Mesenchymal stem cell (in vitro differentiated cells and primary cell): ENCODE measurements around the gene HSBP1.

Experiments
- DNase-seq: peaks from one replicate; pipeline ENCODE4 v3.0.0-alpha.2; 2013
- H2AFZ ChIP-seq: one replicate; pipeline ENCODE4 v1.6.1; 2013; ENCODE audit warnings: low read depth, mild to moderate bottlenecking, control low read depth, inconsistent platforms, low read length, moderate library complexity
- H2AK5ac ChIP-seq: 2 replicates; pipeline ENCODE4 v1.6.1; 2013; ENCODE audit warnings: low read length, moderate library complexity, mild to moderate bottlenecking, inconsistent platforms; ENCODE audit not compliant: severe bottlenecking
- H2BK120ac ChIP-seq: one replicate; pipeline ENCODE4 v1.6.1; 2013; ENCODE audit warnings: low read depth, mild to moderate bottlenecking, inconsistent platforms, low read length, moderate library complexity
- H2BK12ac ChIP-seq, 2 experiments: one replicate each; pipeline ENCODE4 v1.6.1; 2013; ENCODE audit warnings: inconsistent platforms in 2 of 2, low read length in 2 of 2, mild to moderate bottlenecking in 2 of 2, moderate library complexity in 2 of 2, control low read depth in 1 of 2
- H2BK15ac ChIP-seq: one replicate; pipeline ENCODE4 v1.6.1; 2013; ENCODE audit warnings: mild to moderate bottlenecking, low read depth, inconsistent platforms; ENCODE audit not compliant: poor library complexity, severe bottlenecking
- H2BK5ac ChIP-seq: 2 replicates; pipeline ENCODE4 v1.6.1; 2013; ENCODE audit warnings: low read depth, mild to moderate bottlenecking, low read length, control low read depth, inconsistent platforms; ENCODE audit not compliant: poor library complexity, severe bottlenecking
- H3K14ac ChIP-seq, 2 experiments: one replicate each; pipeline ENCODE4 v1.6.1; 2013; ENCODE audit warnings: inconsistent platforms in 2 of 2, low read length in 2 of 2, control low read depth in 1 of 2, mild to moderate bottlenecking in 1 of 2, moderate library complexity in 1 of 2
- H3K18ac ChIP-seq, 2 experiments: one replicate each; pipeline ENCODE4 v1.6.1; 2013; ENCODE audit warnings: inconsistent platforms in 2 of 2, low read length in 2 of 2, control low read depth in 1 of 2, low read depth in 1 of 2, mild to moderate bottlenecking in 1 of 2
- H3K23ac ChIP-seq, 2 experiments: one replicate each; pipeline ENCODE4 v1.6.1; 2013; ENCODE audit warnings: inconsistent platforms in 2 of 2, low read length in 2 of 2, mild to moderate bottlenecking in 2 of 2, moderate library complexity in 2 of 2, control low read depth in 1 of 2
- H3K27ac ChIP-seq: 2 replicates; pipeline ENCODE4 v1.5.1; 2013; ENCODE audit warnings: mild to moderate bottlenecking, moderate library complexity, low read length, control low read depth, inconsistent platforms; ENCODE audit not compliant: poor library complexity, severe bottlenecking
- H3K27me3 ChIP-seq, 2 experiments: 2 replicates each; pipeline versions ENCODE4 v1.6.1 to v1.7.0; 2013; ENCODE audit warnings: low read length in 2 of 2, mild to moderate bottlenecking in 2 of 2, moderate library complexity in 2 of 2, control low read depth in 1 of 2, inconsistent platforms in 1 of 2; ENCODE audit not compliant: control insufficient read depth in 1 of 2, insufficient read depth in 1 of 2
- H3K36me3 ChIP-seq, 2 experiments: 2 replicates each; pipeline versions ENCODE4 v1.6.1 to v1.7.0; 2013; ENCODE audit warnings: low read length in 2 of 2, control low read depth in 1 of 2, inconsistent platforms in 1 of 2, low read depth in 1 of 2, mild to moderate bottlenecking in 1 of 2; ENCODE audit not compliant: insufficient read depth in 2 of 2, control insufficient read depth in 1 of 2
- H3K4ac ChIP-seq, 2 experiments: one replicate each; pipeline ENCODE4 v1.6.1; 2013; ENCODE audit warnings: inconsistent platforms in 2 of 2, low read length in 2 of 2, mild to moderate bottlenecking in 2 of 2, moderate library complexity in 2 of 2, control low read depth in 1 of 2, low read depth in 1 of 2
- H3K4me1 ChIP-seq: 2 replicates; pipeline ENCODE4 v1.6.1; 2013; ENCODE audit warnings: low read depth, low read length, control low read depth; ENCODE audit not compliant: control insufficient read depth, insufficient read depth
- H3K4me2 ChIP-seq: 2 replicates; pipeline ENCODE4 v1.6.1; 2013; ENCODE audit warnings: low read length, mild to moderate bottlenecking, inconsistent platforms; ENCODE audit not compliant: poor library complexity, severe bottlenecking
- H3K4me3 ChIP-seq, 2 experiments: 2 replicates each; pipeline versions ENCODE4 v1.5.1 to v1.7.0; 2013; ENCODE audit warnings: low read length in 2 of 2, mild to moderate bottlenecking in 2 of 2, control low read depth in 1 of 2, low read depth in 1 of 2; ENCODE audit not compliant: insufficient read depth in 1 of 2
- H3K79me1 ChIP-seq: replicated peaks from 2 replicates; pipeline ENCODE4 v1.6.1; 2013; ENCODE audit warnings: mild to moderate bottlenecking, control low read depth, low read length, inconsistent platforms; ENCODE audit not compliant: poor library complexity, severe bottlenecking
- H3K9ac ChIP-seq: 2 replicates; pipeline ENCODE4 v1.7.0; 2013; ENCODE audit warnings: mild to moderate bottlenecking, low read length, moderate library complexity
- H3K9me3 ChIP-seq: 2 replicates; pipeline ENCODE4 v1.7.0; 2013; ENCODE audit warnings: mild to moderate bottlenecking, low read length; ENCODE audit not compliant: control insufficient read depth
- H4K8ac ChIP-seq: one replicate; pipeline ENCODE4 v1.6.1; 2013; ENCODE audit warnings: inconsistent platforms, mild to moderate bottlenecking, low read length, moderate library complexity
- H4K91ac ChIP-seq: one replicate; pipeline ENCODE4 v1.6.1; 2013; ENCODE audit warnings: mild to moderate bottlenecking, low read length, inconsistent platforms
- WGBS: methylation state at CpG from one replicate; pipeline ENCODE4 v1.1.7; 2013; ENCODE audit warnings: mixed read lengths; 5-methylcytosine and 5-hydroxymethylcytosine counted together

The HSBP1 gene

DNA sequence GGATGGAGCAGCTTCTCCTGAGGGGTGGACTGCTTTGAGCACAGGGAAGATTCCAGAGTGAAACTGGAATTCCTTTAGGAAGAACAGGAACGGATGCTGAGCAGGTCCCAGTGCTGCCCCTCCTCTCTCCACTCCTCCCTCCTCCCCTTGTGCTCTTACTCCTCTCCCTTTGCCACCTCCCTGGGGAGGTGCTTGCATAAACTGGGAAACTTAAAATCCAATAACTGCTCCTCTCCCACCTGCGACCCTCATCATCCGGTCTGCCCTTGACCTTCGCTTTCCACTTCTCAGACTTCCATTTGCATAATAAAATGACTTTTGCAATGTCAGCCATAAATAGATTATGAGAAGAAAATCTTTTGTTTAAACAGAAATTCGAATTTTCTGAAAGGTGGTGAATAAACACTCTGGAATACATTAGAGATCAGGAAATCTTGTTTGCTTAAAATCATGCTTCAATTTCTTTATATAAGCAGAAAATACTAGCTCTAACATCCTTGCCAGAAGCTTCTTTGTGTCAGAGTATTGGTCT is 23.7 kb downstream of the HSBP1 start:
- Histone ChIP-seq H3K4me3 (no peak overlapping the region), H2BK15ac (no peak overlapping the region), H3K4me1 (peaks cover 6% of the 10 kb centered on the region), H3K36me3 (no peaks in the 10 kb centered on the region), H3K4me2 (no peak overlapping the region), H2AK5ac (no peak overlapping the region), H3K14ac (no peak overlapping the region), H2BK120ac (no peak overlapping the region), H3K27ac (no peak overlapping the region), H3K18ac (no peak overlapping the region), H2BK5ac (no peak overlapping the region), H2AFZ (no peak overlapping the region), H3K27me3 (peaks cover 0 to 20% of the 10 kb centered on the region in 2 experiments), H3K9ac (no peak overlapping the region), H3K79me1 (no peaks in the 10 kb centered on the region), H4K8ac (no peak overlapping the region), H4K91ac (no peak overlapping the region), H2BK12ac (no peak overlapping the region), H3K9me3 (no peaks in the 10 kb centered on the region), H3K4ac (no peak overlapping the region), H3K23ac (no peak overlapping the region)
- no peak for DNase-seq
- WGBS: 68% methylated on average over 3 of the region's 5 CpGs

GRCh38 chr16:83833921-83834320 is 26.1 kb downstream of the HSBP1 start:
- Histone ChIP-seq H3K27ac (no peak overlapping the region), H2BK5ac (no peak overlapping the region), H2AK5ac (peak overlapping the region; percentile 37), H3K14ac (peak overlapping the region in 1 of 2 experiments; percentile 41), H2BK12ac (no peak overlapping the region), H3K79me1 (no peaks in the 10 kb centered on the region), H3K9me3 (no peaks in the 10 kb centered on the region), H4K91ac (no peak overlapping the region), H3K9ac (no peak overlapping the region), H2BK15ac (no peak overlapping the region), H3K4me2 (no peak overlapping the region), H3K36me3 (no peaks in the 10 kb centered on the region), H3K27me3 (peaks cover 0 to 10% of the 10 kb centered on the region in 2 experiments), H3K4me3 (no peak overlapping the region), H3K4me1 (peaks cover 6% of the 10 kb centered on the region), H3K4ac (no peak overlapping the region), H3K18ac (no peak overlapping the region), H2BK120ac (no peak overlapping the region), H4K8ac (no peak overlapping the region), H3K23ac (no peak overlapping the region), H2AFZ (no peak overlapping the region)
- DNase-seq: no peak
- 100% methylated on average over 2 of the region's 2 CpGs for WGBS

DNA sequence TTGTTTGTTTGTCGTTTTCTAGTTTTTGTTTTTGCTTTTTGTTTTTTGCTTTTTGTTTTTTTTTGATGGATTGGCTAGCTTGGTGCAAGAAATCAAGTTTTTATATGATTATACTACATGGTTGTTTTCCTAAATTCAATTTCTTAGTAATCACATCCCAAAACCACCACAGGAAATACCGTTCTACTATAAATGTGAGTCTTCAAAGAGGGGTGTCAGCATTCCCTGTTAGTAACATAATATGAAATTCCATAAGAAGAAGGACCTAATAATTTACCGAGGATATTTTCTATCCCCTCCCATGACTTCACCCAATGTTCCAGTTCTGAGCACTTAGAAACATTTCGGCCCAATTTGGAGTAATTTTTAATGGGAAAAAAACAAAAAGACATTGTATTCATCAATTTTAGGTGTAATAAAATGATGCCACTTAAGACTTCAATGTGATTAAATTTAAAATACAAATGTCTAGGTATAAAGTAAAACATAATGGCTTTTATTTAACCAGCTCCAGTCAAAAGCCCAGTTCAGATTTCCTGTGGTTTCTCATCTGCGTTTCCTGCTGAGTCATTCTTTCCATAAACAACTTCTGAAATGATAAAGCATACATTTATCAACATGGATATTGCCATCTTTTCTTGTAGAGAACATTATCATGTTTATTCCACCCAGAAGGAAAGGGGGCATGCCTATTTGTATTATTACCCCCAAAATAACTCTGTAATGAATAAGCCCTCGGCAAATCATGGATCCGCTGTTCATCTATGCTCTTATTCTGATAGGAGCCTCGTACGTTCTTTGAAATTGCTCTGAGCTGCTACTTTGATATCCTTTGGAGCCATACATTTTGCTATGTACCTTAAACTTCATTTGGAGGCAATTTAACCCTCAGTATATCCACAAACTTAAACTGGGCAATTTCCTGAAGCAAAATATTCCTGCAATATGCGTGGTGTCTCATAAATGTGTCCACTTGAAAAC is 28.1 kb downstream of the HSBP1 start:
- no peak overlapping the region for H2AFZ ChIP-seq
- H3K9ac ChIP-seq: no peak overlapping the region
- no peak overlapping the region for H2AK5ac ChIP-seq
- H2BK120ac ChIP-seq: no peak overlapping the region
- no peak overlapping the region for H3K4me2 ChIP-seq
- no peak overlapping the region for H2BK15ac ChIP-seq
- peak; percentile 83 for DNase-seq
- H2BK12ac ChIP-seq: no peak overlapping the region
- no peaks in the 10 kb centered on the region for H3K9me3 ChIP-seq
- WGBS: 51% methylated on average over 7 of the region's 10 CpGs
- no peak overlapping the region for H3K18ac ChIP-seq
- peaks cover 0 to 5% of the 10 kb centered on the region in 2 experiments for H3K27me3 ChIP-seq
- no peak overlapping the region for H4K91ac ChIP-seq
- H3K14ac ChIP-seq: no peak overlapping the region
- H3K36me3 ChIP-seq: no peaks in the 10 kb centered on the region
- H2BK5ac ChIP-seq: no peak overlapping the region
- H3K4ac ChIP-seq: no peak overlapping the region
- peaks cover 2% of the 10 kb centered on the region for H3K4me1 ChIP-seq
- H3K79me1 ChIP-seq: no peaks in the 10 kb centered on the region
- H3K23ac ChIP-seq: no peak overlapping the region
- H3K4me3 ChIP-seq: no peak overlapping the region
- H4K8ac ChIP-seq: no peak overlapping the region
- H3K27ac ChIP-seq: peak overlapping the region; percentile 38

DNA sequence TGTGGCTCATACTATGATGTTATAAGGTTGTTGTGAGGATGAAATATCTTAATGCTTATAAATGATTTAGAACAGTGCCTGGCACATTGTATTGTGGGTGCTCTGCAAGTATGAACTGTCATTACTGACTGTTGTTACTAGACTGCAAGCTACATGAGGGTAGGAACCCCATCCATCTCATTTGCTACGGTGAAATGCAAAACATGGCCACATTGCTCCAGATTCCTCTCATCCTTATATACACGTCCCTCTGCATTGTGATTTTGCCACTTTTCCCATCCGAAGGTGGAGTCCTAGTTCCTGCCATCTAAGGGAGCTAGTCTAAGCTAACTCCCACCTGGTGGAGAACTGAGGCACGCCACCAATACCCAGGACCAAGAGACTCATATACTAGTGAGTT is 29.8 kb downstream of the HSBP1 start:
- H3K9ac ChIP-seq: no peak overlapping the region
- H3K9me3 ChIP-seq: no peaks in the 10 kb centered on the region
- no peak overlapping the region for H3K23ac ChIP-seq
- H3K27me3 ChIP-seq: no peaks in the 10 kb centered on the region
- H2BK120ac ChIP-seq: no peak overlapping the region
- H4K8ac ChIP-seq: no peak overlapping the region
- H3K4me2 ChIP-seq: no peak overlapping the region
- no peak overlapping the region for H2BK12ac ChIP-seq
- 92% methylated on average over 4 of the region's 4 CpGs for WGBS
- no peak overlapping the region for H3K4ac ChIP-seq
- no peak overlapping the region for H4K91ac ChIP-seq
- H2AFZ ChIP-seq: no peak overlapping the region
- no peak overlapping the region for H3K18ac ChIP-seq
- no peak overlapping the region for H2BK15ac ChIP-seq
- no peaks in the 10 kb centered on the region for H3K79me1 ChIP-seq
- no peak overlapping the region for H3K4me3 ChIP-seq
- peaks cover 2% of the 10 kb centered on the region for H3K4me1 ChIP-seq
- no peak for DNase-seq
- no peak overlapping the region for H2BK5ac ChIP-seq
- no peak overlapping the region for H2AK5ac ChIP-seq
- H3K36me3 ChIP-seq: no peaks in the 10 kb centered on the region
- H3K27ac ChIP-seq: no peak overlapping the region
- H3K14ac ChIP-seq: no peak overlapping the region
